22Rv1 (cell line): ENCODE measurements around the gene ITPR3.

Experiments used
- H3K27ac ChIP-seq: fragments of 450-650 bp; 2 replicates; pipeline ENCODE4 v1.5.1; 2017
- ZFX ChIP-seq: fragments of 450-650 bp; IDR thresholded peaks from 2 replicates; pipeline ENCODE4 v1.6.1; 2017; ENCODE audit warnings: antibody characterized with exemption, borderline replicate concordance
- TF ChIP-seq, protein P1 (sequence below): fragments of 450-650 bp; IDR thresholded peaks from 2 replicates; pipeline ENCODE4 v1.5.1; 2017; ENCODE audit warnings: mild to moderate bottlenecking

The ITPR3 gene

DNA sequence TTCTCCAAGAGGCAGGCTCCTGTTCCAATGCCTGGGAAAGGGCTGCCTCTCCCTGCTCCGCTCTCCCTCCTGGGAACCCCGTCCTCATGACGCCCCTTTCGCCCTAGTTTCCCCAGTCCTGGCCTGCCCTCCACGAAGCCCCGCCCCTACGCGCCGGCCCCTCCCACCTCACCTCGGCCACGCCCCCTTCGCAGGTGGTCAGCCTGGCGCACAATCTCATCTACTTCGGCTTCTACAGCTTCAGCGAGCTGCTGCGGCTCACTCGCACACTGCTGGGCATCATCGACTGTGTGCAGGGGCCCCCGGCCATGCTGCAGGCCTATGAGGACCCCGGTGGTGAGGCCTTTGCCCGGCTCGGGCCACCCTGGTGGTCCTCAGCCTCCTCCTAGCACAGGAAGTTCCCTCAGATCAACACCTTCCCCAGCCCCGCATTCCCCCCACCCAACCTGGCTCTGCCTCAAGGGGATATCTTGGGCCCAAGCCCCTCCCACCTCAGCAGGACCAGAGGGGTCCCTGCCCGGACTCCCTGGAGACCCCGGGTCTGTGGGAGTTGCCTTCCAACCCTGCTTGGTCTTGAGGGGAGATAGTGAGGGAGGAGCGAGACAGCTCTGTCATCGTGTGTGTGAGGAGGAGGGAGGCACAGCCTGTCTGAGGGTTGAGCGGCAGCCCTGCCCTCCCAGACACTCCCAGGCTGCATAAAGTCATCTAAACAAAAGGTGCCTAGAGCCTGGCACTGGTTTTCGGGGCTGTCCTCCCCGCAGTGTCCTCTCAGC lies 50.0 kb downstream of the ITPR3 start:
- no peak overlapping the region for H3K27ac ChIP-seq
- no peak for TF ChIP-seq ZFX
- TF ChIP-seq, protein P1, sequence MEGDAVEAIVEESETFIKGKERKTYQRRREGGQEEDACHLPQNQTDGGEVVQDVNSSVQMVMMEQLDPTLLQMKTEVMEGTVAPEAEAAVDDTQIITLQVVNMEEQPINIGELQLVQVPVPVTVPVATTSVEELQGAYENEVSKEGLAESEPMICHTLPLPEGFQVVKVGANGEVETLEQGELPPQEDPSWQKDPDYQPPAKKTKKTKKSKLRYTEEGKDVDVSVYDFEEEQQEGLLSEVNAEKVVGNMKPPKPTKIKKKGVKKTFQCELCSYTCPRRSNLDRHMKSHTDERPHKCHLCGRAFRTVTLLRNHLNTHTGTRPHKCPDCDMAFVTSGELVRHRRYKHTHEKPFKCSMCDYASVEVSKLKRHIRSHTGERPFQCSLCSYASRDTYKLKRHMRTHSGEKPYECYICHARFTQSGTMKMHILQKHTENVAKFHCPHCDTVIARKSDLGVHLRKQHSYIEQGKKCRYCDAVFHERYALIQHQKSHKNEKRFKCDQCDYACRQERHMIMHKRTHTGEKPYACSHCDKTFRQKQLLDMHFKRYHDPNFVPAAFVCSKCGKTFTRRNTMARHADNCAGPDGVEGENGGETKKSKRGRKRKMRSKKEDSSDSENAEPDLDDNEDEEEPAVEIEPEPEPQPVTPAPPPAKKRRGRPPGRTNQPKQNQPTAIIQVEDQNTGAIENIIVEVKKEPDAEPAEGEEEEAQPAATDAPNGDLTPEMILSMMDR: no peak

DNA sequence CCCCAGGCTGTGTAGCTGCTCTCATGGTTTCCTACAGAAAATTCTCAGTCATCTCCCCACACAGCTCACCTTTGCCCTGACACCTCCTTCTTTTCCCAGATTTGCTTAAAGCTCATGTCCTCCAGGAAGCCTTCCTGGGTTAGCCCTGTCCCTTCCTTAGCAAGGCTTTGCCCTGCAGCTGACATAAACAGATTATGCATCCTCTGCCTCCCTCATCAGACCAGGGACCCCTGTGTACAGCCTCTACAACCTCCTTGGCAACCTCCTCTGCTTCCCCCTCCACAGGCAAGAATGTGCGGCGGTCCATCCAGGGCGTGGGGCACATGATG lies 50.6 kb downstream of the ITPR3 start:
- H3K27ac ChIP-seq: no peak overlapping the region
- TF ChIP-seq, protein P1: no peak
- TF ChIP-seq ZFX: no peak

DNA sequence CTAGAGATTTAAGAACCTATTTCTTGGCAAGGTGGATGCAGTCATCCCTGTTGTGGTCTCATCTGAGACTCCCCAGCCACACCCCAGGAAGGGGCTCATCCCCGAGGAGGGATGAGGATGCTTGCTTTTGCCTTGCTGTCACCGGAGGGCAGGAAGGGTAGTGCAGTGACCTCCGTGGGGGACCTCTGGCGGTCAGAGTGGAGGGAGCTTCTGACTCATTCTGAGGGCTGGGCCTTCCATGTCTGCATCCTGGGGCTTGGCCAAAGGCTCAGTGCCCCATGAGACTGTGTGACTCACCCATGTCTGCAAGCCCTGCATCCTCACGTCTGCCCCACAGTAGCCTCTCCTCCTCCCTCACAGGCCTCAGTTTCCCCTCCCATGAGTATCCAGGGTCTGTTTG lies 51.7 kb downstream of the ITPR3 start:
- no peak overlapping the region for H3K27ac ChIP-seq
- TF ChIP-seq, protein P1: no peak
- TF ChIP-seq ZFX: no peak

DNA sequence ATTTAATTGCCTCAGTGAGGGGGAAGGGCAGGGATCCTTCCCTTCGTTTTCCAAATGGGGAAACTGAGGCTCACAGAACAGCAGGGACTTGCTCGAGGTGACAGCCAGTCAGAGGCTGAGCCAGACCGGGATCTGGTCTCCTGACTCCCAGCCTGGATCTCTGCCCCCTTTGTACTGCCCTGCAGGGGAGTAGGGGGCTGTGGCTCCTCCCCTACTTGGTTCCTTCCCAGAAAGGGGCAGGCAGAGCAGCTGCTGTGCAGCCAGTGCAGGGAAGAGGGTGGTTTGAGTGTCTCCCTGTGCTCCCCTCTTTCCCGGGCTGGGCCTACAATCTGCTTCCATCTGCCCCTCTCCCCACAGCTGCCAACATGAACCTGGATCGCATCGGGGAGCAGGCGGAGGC lies 52.7 kb downstream of the ITPR3 start:
- no peak overlapping the region for H3K27ac ChIP-seq
- TF ChIP-seq, protein P1: no peak
- no peak for TF ChIP-seq ZFX

DNA sequence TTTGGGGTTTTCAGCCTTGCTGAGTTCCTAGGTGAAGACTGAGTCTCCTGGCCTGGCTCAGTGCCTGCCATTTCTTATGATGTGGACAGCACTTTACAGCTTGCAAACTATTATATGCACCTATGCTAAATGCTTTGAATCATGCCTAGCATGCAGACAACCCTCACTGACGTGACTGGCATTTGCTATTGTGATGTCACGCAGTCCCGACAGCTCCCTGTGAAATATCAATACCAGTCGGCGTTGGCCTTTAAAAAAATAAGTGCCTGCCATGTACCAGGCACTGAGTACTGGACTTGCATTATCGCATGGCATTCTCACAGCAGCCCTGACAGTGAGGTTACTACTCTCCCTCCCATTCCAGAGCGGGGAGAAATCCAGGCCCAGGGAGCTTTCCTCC lies 54.8 kb downstream of the ITPR3 start:
- H3K27ac ChIP-seq: no peak overlapping the region
- TF ChIP-seq, protein P1: no peak
- TF ChIP-seq ZFX: no peak

DNA sequence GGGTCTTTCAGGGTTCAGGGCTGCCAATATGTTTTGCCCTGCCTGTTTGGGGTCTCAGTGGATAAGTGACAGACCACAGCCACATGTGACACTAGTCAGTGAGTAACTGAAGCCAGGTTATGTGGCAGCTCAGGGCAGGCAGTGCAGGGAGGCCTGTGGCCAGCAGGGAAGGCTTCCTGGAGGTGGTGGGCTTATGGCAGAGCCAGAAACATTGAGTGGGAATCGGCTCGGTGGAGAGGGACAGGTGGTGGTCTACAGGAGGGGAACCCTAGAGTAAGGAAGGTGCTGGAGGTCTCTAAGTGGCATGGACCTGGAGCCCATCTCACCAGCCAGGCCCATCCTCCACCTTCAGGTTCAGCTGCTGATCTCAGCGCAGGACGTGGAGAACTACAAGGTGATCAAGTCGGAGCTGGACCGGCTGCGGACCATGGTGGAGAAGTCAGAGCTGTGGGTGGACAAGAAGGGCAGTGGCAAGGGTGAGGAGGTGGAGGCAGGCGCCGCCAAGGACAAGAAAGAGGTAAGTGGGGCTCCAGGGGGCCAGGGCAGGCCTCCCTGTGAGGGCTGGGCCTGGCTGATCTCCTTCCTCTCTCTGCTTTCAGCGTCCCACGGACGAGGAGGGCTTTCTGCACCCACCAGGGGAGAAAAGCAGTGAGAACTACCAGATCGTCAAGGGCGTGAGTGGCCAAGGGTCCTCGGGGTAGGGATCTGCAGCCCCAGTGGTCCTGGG lies 55.5 kb downstream of the ITPR3 start:
- TF ChIP-seq, protein P1: no peak
- TF ChIP-seq ZFX: no peak
- H3K27ac ChIP-seq: no peak overlapping the region

DNA sequence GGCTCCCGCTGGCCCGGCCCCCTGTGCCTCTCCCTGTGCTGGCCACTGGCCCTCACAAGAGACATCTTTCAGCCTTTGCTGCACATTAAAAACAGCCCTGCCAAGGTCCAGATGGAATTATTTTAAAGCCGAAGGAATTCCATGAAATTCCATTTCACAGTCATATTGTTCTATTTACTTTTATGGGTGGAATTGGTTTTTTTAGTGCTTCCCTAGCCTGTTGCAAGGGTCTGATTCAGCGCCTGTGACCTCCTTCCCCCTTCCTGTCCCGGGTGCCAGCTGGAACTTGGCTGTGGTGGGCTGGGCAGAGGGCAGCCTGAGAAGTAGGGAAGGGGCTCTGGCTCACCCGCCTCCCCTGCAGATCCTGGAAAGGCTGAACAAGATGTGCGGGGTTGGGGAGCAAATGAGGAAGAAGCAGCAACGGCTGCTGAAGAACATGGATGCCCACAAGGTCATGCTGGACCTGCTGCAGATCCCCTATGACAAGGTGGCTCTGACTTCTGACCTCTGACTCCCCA lies 56.1 kb downstream of the ITPR3 start:
- no peak for TF ChIP-seq ZFX
- TF ChIP-seq, protein P1: no peak

More for the DNA sequence above, 56.1 kb downstream of the ITPR3 start:
- no peak overlapping the region for H3K27ac ChIP-seq
